DMS79 treated with DMSO at 0.1 percent for 48 hours (cell line): ENCODE results near the gene ZNF837.
A peak's percentile ranks its signal among the peaks of the same experiment; 100 is the strongest.
"Not testable (repeated sequence)": the region's sequence is repeated elsewhere in the genome, so short reads cannot be mapped to it uniquely, and the experiment has no call there.

Source experiments
- DNase-seq: peaks from one replicate; lab custom pipeline; 2025; lab: John Stamatoyannopoulos, UW

The ZNF837 gene

DNA sequence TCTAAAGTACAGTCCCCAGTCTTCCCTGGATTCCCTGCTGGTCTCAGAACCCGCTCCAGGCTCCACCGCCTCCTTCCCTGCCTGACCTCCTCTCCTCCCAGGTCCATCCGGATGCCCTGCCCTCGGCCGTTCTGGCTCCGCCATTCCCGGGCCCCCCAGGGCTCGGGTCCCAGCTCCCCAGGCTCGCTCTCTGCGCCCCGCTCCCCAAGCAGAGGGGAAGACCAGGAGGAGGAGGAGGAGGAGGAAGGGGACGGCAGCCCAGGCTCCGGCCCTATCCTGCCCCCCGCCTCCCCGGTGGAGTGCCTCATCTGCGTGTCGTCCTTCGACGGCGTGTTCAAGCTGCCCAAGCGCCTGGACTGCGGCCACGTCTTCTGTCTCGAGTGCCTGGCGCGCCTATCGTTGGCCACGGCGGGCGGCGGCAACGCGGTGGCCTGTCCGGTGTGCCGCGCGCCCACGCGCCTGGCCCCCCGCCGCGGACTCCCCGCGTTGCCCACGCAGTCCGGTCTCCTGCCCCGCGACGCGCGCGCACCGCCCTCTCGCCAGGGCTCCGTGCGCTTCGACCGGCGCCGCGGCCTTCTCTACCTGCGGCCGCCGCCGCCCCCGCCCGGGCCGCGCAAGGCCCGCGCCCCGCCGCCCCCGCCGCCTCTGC, 15.3 kb upstream of the ZNF837 start:
- no peak for DNase-seq

GRCh38 chr19:58395220-58395978, 14.6 kb upstream of the ZNF837 start, which contains the start of gene RNF225:
TSS of gene RNF225 (plus strand) at chr19:58395656. CDS start at chr19:58396090, 434 bp downstream.
- no peak for DNase-seq

DNA sequence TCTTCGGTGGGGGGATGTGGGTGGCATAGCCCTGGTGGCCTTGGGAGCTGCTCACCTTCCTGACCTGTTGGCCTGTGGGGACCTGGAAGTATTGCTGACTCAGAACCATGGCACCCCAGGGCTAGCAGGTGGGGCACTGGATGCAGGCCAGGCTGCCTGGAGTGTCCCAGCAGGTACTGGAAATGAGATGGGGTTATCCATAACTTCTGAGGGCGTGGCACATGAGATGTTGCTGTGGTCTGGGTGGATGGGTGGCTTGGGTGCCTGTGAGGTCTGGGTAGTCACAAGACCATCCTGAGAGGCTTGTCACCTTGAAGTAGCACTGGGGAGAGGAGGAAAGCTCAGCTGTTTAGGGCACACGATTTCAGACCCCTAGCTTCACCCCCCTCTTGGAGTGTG, 14.0 kb upstream of the ZNF837 start:
- no peak for DNase-seq

- DNase-seq, result no peak
Observed at GRCh38 chr19:58393725-58394033, 12.8 kb upstream of the ZNF837 start.

- DNase-seq, result no peak
Observed at GRCh38 chr19:58392945-58393724, 12.3 kb upstream of the ZNF837 start.

- no peak for DNase-seq
Observed at GRCh38 chr19:58388175-58388526, 7.3 kb upstream of the ZNF837 start.

GRCh38 chr19:58387338-58388174, 6.7 kb upstream of the ZNF837 start:
- no peak for DNase-seq

DNA sequence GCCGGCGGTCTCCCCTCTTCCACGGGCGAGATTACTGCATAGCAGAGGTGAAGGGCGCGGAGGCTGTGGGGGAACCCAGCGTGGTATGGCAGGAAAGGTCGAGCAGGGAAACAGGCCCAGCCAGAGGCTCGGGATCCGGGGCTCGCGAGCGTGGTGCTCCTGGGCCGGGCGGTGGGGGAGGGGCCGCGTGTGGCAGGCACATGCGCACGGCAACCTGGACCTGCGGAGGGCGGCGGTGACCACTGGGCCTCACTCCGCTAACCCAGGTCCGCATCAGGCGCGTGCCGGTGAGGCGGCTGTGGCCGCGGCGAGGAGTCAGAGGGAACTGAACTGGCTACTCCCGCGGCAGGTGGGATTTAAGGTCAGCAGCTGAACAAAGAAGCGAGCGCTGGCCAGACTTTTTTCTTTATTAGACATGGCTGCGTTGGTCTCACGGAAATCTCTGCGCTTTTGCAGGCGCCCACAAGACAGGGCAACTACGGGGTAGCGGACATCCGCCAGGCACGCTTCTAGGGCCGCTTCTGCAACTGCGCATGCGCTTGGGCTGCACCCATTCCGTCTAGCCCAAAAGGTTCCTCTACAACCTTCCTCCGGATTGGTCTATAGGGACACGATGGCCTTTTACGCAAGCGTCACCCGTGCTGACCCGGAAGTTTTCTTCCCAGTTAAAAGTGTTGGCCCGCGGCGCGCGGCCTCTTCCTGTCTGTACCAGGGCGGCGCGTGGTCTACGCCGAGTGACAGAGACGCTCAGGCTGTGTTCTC, 5.9 kb upstream of the ZNF837 start, which contains the start of gene RPS5:
Gene RPS5 (plus strand): TSS at position 694 of the 762 bp plus-strand sequence. CDS start 869 bp downstream, outside the sequence.
- DNase-seq, result peak; percentile 97

DNA sequence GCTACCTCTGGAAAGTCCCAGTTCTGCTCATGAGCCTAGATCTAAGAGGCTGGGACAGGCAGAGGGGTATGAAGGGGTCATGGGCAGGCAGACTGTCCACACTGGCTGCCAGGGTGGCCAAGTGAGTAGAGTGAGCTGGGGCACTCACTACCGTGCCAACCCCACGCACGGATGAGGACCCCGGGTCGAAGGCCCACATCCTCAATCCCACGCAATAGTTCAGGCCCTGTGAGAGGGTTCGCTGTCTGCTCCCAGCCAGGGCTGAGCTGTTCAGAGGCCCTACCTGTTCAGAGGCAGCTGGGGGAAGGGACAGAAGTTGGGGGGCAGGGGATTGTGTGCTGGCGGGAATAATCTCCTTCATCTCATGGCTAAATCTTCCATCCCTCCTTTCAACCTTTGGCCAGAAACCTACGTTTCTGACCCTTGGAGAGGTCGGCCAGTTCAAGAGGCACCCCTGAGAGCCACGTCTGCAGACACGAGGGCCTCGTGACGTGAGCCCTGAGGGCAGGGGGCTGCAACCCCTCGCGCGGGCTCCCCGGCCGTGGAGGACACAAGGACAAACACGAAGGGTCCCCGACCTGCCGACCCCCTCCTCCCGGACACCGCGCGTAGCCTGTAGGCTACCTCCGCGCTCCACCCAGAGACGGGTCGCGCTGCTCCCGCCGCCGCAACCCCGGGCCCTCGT, 5.2 kb upstream of the ZNF837 start:
- peak; percentile 13 for DNase-seq

DNA sequence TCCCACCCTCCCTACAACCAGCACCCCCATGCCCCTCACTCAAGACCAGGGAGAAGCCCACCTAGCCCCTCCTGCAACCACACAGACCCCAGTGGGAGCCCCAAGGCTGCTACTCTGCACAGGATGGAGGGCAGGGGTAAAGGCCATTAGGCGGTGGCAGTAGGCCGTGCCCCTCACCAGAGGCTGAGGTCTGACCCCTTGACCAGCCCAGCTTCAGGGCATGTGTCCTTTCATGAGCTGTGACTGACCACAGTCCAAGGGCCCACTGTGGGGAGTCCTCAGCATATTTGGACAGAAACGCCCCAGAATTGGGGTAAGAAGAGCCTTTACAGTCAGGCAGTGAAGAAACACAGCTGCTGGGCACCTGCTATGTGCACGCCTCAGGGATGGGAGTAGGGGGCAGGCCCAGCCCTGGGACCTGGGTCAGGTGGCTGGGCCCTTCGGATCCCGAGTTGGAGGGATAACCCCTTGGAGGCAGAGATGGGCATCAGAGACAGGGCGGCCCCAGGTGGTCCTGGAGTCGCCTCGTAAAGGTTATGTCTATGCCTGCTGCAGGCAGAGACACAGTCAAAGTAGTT, 4.6 kb upstream of the ZNF837 start:
- DNase-seq, result no peak

GRCh38 chr19:58382997-58383603, 2.3 kb upstream of the ZNF837 start:
- no peak for DNase-seq

DNA sequence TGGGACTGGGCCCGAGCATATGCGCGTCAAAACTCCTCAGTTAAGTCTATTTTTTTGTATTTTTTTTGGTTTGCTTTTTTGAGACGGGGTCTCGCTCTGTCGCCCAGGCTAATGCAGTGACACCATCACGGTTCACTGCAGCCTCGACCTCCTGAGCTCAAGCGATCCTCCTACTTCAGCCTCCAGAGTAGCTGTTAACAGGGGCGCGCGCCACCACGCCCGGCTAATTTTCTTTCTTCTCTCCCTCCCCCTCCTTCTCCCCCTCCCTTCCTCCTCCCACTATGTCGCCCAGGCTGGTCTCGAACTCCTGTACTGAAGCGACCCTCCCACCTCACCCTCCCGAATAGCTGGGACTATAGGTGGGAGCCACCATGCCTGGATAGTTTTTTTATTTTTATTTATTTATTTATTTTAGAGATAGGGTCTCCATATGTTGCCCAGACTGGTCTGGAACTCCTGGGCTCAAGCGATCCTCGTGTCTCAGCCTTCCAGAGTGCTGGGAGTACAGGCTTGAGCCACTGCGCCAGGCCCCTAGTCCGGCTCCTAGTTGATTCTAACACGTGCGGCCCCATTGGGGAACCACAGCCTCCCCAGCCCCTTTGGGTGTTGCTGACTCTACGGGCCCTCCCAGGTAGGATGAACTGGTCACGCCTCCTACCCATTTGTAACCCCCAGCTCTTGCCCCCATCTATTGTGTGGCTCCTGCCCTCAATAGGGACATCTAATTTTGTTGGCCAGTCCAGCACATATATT, 806 bp upstream of the ZNF837 start:
- DNase-seq, result no peak

GRCh38 chr19:58380037-58380661, 681 bp downstream of the ZNF837 start:
- peak; percentile 51 for DNase-seq

GRCh38 chr19:58379246-58379645, 1.6 kb downstream of the ZNF837 start:
- DNase-seq, result no peak

GRCh38 chr19:58376724-58377123, 4.1 kb downstream of the ZNF837 start:
- not testable (repeated sequence) for DNase-seq

GRCh38 chr19:58374200-58374599, 6.6 kb downstream of the ZNF837 start:
- DNase-seq, result no peak

GRCh38 chr19:58372311-58373133, 8.3 kb downstream of the ZNF837 start:
- DNase-seq, result no peak
